Uterus (tissue), 2 donors: Measurements from ENCODE around the gene CYB5B.

Experiments used
- POLR2A ChIP-seq, 2 donors: fragments of 450-650 bp; IDR thresholded peaks; one replicate each; pipeline ENCODE4 v1.6.1; 2016; ENCODE audit warnings: antibody characterized with exemption in 2 of 2, mild to moderate bottlenecking in 1 of 2, moderate library complexity in 1 of 2
- TF ChIP-seq, protein P1 (sequence below), 4 experiments: fragments of 200-600 bp in 2 of 4; fragments of 450-650 bp in 2 of 4; sonication (generic) in 2 of 4; IDR thresholded peaks; one replicate each; pipeline ENCODE4 v1.5.1; 2016 to 2019; ENCODE audit warnings: antibody characterized with exemption in 4 of 4, mild to moderate bottlenecking in 2 of 4, moderate library complexity in 1 of 4

DNA sequence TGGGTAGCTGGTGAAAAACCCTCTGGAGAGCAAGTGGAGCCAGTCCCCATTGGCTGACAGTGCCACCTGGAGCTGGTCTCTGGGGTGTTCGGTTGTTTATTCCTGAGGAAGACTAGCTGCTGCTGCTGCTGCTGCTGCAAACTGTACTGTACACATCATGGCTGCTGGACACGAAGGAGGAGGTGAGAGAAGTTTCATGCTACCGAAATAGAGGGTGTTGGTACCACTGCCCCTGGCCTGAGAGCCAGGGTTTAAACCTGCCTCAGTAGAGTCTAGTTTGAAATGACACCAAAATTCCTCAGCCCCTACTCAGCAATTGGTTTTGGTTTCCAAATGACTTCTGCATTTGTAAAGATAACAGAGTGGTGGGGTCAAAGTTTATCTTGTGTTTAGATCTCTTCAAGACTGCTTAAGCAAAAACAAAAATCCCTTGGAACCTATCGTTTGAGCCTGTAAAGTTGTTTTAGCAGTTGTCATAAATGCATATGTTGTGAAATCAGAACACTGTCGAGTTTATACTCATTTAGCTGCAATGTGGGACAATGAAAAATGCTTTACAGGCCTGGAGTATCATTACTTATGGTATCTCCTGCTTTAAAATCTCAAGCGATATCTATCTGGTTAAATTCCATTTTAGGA is 40.8 kb downstream of the CYB5B start:
- TF ChIP-seq, protein P1, sequence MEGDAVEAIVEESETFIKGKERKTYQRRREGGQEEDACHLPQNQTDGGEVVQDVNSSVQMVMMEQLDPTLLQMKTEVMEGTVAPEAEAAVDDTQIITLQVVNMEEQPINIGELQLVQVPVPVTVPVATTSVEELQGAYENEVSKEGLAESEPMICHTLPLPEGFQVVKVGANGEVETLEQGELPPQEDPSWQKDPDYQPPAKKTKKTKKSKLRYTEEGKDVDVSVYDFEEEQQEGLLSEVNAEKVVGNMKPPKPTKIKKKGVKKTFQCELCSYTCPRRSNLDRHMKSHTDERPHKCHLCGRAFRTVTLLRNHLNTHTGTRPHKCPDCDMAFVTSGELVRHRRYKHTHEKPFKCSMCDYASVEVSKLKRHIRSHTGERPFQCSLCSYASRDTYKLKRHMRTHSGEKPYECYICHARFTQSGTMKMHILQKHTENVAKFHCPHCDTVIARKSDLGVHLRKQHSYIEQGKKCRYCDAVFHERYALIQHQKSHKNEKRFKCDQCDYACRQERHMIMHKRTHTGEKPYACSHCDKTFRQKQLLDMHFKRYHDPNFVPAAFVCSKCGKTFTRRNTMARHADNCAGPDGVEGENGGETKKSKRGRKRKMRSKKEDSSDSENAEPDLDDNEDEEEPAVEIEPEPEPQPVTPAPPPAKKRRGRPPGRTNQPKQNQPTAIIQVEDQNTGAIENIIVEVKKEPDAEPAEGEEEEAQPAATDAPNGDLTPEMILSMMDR (IDR thresholded peaks at IDR 0.05) = no peak
- no peak for TF ChIP-seq POLR2A (IDR thresholded peaks at IDR 0.05)
